ENCODE measurements around the gene FAM151A.

- TF ChIP-seq CTCF (optimal IDR thresholded peaks at IDR 0.05 in 1 of 3, IDR thresholded peaks at IDR 0.05 in 1 of 3, conservative IDR thresholded peaks at IDR 0.05 in 1 of 3; ENCODE audit: extremely low read depth in 1 of 3, insufficient read depth in 2 of 3, low read length in 3 of 3): no peak
- TF ChIP-seq EZH2 (IDR thresholded peaks at IDR 0.05; ENCODE audit: low read length): no peak
Measured at GRCh38 chr1:54609301-54609921, 13.9 kb downstream of the FAM151A start.

Data from keratinocyte (primary cell).